HL-60 (cell line): ENCODE results near the gene CACNB3.
A peak's percentile ranks its signal among the peaks of the same experiment; 100 is the strongest.

Experiments used
- DNase-seq, 2 experiments: peaks; one replicate each; pipeline ENCODE4 v3.0.0-alpha.2; 2010 to 2020; ENCODE audit warnings: low read depth in 1 of 2, low spot score in 1 of 2
- H3K27ac ChIP-seq: fragments of 250-450 bp; sonication (Bioruptor Pico); replicated peaks from 2 replicates; pipeline ENCODE4 v1.5.1; 2020; ENCODE audit warnings: mild to moderate bottlenecking, moderate library complexity
- H3K27me3 ChIP-seq: fragments of 250-450 bp; sonication (Bioruptor Pico); 2 replicates; pipeline ENCODE4 v1.5.1; 2021; ENCODE audit warnings: mild to moderate bottlenecking, moderate library complexity; ENCODE audit not compliant: insufficient read depth, poor library complexity, severe bottlenecking
- H3K4me3 ChIP-seq: replicated peaks from 2 replicates; pipeline ENCODE4 v1.5.1; 2011; ENCODE audit warnings: mild to moderate bottlenecking, control low read depth, low read length; ENCODE audit not compliant: insufficient read depth
- CTCF ChIP-seq: IDR thresholded peaks from one replicate; pipeline ENCODE4 v1.5.1; 2011; ENCODE audit warnings: low read length, control low read depth, inconsistent platforms; ENCODE audit not compliant: insufficient read depth
- GABPA ChIP-seq: IDR thresholded peaks from 2 replicates; pipeline ENCODE4 v1.6.1; 2012; ENCODE audit warnings: low read depth
- POLR2AphosphoS5 ChIP-seq: IDR thresholded peaks from 2 replicates; pipeline ENCODE4 v1.6.1; 2012; ENCODE audit warnings: low read depth
- SPI1 ChIP-seq: IDR thresholded peaks from 2 replicates; pipeline ENCODE4 v1.6.1; 2012; ENCODE audit warnings: low read depth, mild to moderate bottlenecking, borderline replicate concordance
- TF ChIP-seq, protein P1 (sequence below): IDR thresholded peaks from 2 replicates; pipeline ENCODE4 v1.6.1; 2012; ENCODE audit warnings: low read depth; ENCODE audit not compliant: insufficient replicate concordance

The CACNB3 gene

DNA sequence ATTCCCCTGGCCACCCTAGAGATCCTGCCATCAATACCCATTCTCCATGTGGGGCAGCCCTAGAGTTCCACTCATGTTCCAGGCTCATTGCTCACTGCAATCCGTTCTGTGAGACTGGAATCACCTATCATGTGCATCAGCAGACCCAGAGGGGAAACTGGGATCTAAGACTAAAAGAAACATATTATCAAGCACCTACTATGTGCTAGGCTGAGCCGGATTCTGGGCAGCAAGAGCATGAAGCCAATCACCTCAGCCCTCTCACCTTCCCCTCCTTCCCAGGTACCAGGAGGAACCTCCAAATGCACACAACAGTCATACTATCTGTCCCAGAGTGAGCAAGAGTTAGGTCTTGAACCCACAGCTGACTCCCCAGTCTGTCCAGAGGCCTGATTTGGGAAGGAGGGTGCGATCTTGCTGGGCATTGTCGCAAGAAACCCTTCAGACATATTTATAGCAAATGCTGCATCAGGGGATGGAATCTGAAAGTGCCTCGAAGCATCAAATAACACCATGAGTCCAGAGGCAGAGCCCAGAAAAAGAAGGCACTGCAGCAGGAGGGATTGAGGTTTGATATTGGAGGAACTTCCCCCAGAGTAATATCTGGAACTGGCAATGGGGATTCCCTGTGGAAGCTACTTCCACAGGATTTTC lies 6.7 kb upstream of the CACNB3 start:
- no peaks in the 10 kb centered on the region for H3K27me3 ChIP-seq
- H3K4me3 ChIP-seq: no peak overlapping the region
- TF ChIP-seq POLR2AphosphoS5 (no peak), GABPA (no peak), SPI1 (no peak), CTCF (no peak)
- TF ChIP-seq, protein P1, sequence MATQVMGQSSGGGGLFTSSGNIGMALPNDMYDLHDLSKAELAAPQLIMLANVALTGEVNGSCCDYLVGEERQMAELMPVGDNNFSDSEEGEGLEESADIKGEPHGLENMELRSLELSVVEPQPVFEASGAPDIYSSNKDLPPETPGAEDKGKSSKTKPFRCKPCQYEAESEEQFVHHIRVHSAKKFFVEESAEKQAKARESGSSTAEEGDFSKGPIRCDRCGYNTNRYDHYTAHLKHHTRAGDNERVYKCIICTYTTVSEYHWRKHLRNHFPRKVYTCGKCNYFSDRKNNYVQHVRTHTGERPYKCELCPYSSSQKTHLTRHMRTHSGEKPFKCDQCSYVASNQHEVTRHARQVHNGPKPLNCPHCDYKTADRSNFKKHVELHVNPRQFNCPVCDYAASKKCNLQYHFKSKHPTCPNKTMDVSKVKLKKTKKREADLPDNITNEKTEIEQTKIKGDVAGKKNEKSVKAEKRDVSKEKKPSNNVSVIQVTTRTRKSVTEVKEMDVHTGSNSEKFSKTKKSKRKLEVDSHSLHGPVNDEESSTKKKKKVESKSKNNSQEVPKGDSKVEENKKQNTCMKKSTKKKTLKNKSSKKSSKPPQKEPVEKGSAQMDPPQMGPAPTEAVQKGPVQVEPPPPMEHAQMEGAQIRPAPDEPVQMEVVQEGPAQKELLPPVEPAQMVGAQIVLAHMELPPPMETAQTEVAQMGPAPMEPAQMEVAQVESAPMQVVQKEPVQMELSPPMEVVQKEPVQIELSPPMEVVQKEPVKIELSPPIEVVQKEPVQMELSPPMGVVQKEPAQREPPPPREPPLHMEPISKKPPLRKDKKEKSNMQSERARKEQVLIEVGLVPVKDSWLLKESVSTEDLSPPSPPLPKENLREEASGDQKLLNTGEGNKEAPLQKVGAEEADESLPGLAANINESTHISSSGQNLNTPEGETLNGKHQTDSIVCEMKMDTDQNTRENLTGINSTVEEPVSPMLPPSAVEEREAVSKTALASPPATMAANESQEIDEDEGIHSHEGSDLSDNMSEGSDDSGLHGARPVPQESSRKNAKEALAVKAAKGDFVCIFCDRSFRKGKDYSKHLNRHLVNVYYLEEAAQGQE: no peak
- H3K27ac ChIP-seq: no peak overlapping the region
- no peak for DNase-seq

DNA sequence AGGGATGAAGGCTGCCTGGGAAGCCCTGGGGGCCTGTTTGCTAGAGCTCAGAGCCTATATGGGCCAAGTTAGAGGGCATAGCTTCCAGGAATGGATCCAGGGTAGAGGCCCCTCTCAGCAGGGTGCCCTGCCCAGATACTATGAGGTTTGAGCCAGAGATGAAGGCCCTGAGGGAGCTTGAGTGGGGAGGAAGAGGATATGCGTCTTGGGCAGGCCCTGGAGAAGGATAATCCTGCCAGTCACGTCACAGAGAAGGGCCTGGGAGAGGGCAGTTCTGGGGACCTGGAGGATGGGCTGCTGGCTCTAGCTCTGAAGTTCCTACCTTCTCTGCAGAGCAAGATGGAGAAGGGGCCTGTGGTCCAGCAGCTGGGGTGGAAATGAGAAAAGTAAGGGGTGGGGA lies 5.9 kb upstream of the CACNB3 start:
- Histone ChIP-seq H3K27me3 (peaks cover 3% of the 10 kb centered on the region), H3K27ac (no peak overlapping the region), H3K4me3 (no peak overlapping the region)
- no peak for DNase-seq
- TF ChIP-seq GABPA: no peak
- TF ChIP-seq POLR2AphosphoS5: no peak
- TF ChIP-seq, protein P1: no peak
- no peak for TF ChIP-seq CTCF
- TF ChIP-seq SPI1: no peak

- TF ChIP-seq SPI1: no peak
- TF ChIP-seq, protein P1: no peak
- no peak for TF ChIP-seq CTCF
- no peak for TF ChIP-seq GABPA
- no peak for TF ChIP-seq POLR2AphosphoS5
- DNase-seq: no peak
- peak overlapping the region; percentile 82 for H3K4me3 ChIP-seq
- H3K27ac ChIP-seq: peak overlapping the region; percentile 39; the same call in 1 of the 2 replicates
- peaks cover 10% of the 10 kb centered on the region for H3K27me3 ChIP-seq
Measured at GRCh38 chr12:48813465-48814261, 4.6 kb upstream of the CACNB3 start.
